Measurements from ENCODE around the gene RFPL1. TPM values are rescaled to one million over a fixed set of nuclear protein-coding genes. Genes with fewer than 3 reads are reported as not detected.
"Not testable (repeated sequence)": the region's sequence is repeated elsewhere in the genome, so short reads cannot be mapped to it uniquely, and the experiment has no call there.

The RFPL1 gene
- not detected for total RNA-seq

DNA sequence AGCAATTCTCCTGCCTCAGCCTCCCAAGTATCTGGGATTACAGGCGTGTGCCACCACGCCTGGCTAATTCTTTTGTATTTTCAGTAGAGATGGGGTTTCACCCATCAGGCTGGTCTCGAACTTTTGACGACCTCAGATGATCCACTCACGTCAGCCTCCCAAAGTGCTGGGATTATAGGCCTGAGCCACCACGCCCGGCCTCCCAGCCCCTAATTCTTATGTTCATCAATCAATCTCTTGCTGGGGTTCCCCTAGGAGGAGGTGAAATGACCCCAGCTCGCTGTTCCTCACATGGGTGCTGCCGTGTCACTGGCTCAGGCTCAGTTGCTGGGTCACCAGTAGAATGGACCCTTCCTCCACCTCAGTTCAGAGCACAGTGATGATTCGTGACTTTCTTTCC lies at the start of gene RFPL1:
Gene RFPL1, plus strand, starts transcription at position 301 of the 400 bp plus-strand sequence.
- H3K27me3 Mint-ChIP-seq (ENCODE audit: low read depth), result peaks cover 25% of the 10 kb centered on the region
- ATAC-seq; H3K4me3 Mint-ChIP-seq; DNase-seq; H3K4me1 Mint-ChIP-seq (ENCODE audit: low read depth); H3K9me3 Mint-ChIP-seq; H3K36me3 Mint-ChIP-seq (ENCODE audit: insufficient read depth): not testable (repeated sequence)

GRCh38 chr22:29388759-29389090 lies 49.7 kb upstream of the RFPL1 start:
- H3K27me3 Mint-ChIP-seq (ENCODE audit: low read depth), result no peaks in the 10 kb centered on the region
- H3K4me1 Mint-ChIP-seq (ENCODE audit: low read depth), result peaks cover 43% of the 10 kb centered on the region
- no peak for DNase-seq
- no peaks in the 10 kb centered on the region for H3K9me3 Mint-ChIP-seq
- peak; percentile 7 to 13 for ATAC-seq
- peak overlapping the region; percentile 92 for H3K4me3 Mint-ChIP-seq
- peaks cover 5% of the 10 kb centered on the region for H3K36me3 Mint-ChIP-seq (ENCODE audit: insufficient read depth)

DNA sequence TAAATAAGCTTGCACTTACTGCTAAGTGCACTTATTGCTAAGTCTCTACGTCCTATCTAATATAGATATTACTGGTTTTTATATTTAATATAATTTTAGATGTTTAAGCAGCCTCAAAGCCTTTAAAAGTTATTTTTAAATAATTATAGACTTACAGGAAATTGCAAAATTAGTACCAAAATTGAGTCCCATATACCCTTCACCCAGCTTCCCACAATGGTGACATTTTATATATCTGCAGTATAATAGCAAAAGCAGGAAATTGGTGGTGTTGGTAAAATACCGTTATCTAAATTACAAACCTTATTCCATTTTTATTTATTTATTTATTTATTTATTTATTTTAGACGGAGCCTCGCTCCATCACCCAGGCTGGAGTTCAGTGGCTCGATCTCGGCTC lies 48.1 kb upstream of the RFPL1 start:
- H3K27me3 Mint-ChIP-seq (ENCODE audit: low read depth), result no peaks in the 10 kb centered on the region
- no peak overlapping the region for H3K4me3 Mint-ChIP-seq
- peaks cover 2% of the 10 kb centered on the region for H3K36me3 Mint-ChIP-seq (ENCODE audit: insufficient read depth)
- DNase-seq (no peak), ATAC-seq (no peak)
- no peaks in the 10 kb centered on the region for H3K9me3 Mint-ChIP-seq
- H3K4me1 Mint-ChIP-seq (ENCODE audit: low read depth), result peaks cover 34% of the 10 kb centered on the region

GRCh38 chr22:29391546-29391945 lies 46.8 kb upstream of the RFPL1 start:
- DNase-seq (no peak), ATAC-seq (no peak)
- Mint-ChIP-seq H3K9me3 (no peaks in the 10 kb centered on the region), H3K4me3 (no peak overlapping the region), H3K27me3 (ENCODE audit: low read depth) (no peaks in the 10 kb centered on the region), H3K36me3 (ENCODE audit: insufficient read depth) (no peaks in the 10 kb centered on the region), H3K4me1 (ENCODE audit: low read depth) (peaks cover 22% of the 10 kb centered on the region)

DNA sequence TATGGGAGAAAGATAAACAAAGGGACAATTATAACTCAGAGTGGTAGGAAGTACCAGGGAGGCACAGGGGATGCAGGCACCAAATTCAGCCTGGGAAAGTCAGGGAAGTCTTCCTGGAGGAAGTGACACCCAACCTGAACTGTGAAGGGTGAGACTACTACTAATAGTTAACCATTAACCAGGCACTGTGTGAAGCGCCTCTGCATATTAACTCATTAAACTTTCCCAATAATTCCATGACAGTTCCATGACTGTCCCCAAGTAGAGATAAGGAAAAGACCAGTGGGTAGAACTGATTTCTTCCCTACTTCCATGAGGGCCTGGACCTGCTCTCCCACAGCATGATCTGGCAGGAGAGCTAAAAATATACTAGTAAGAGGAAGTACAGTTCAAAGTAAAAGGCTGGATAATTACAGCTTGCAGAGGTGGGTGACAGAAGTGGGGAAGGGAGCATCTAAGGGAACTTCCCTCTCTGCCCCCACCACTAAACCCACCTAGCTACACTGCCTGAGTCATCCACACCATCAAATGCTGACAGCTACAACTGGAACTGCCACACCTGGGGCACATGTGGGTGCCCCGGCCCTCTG lies 45.3 kb upstream of the RFPL1 start:
- H3K9me3 Mint-ChIP-seq, result no peaks in the 10 kb centered on the region
- DNase-seq, result no peak
- no peak for ATAC-seq
- H3K27me3 Mint-ChIP-seq (ENCODE audit: low read depth), result no peaks in the 10 kb centered on the region
- peaks cover 12% of the 10 kb centered on the region for H3K4me1 Mint-ChIP-seq (ENCODE audit: low read depth)
- H3K36me3 Mint-ChIP-seq (ENCODE audit: insufficient read depth), result no peaks in the 10 kb centered on the region
- H3K4me3 Mint-ChIP-seq, result no peak overlapping the region

DNA sequence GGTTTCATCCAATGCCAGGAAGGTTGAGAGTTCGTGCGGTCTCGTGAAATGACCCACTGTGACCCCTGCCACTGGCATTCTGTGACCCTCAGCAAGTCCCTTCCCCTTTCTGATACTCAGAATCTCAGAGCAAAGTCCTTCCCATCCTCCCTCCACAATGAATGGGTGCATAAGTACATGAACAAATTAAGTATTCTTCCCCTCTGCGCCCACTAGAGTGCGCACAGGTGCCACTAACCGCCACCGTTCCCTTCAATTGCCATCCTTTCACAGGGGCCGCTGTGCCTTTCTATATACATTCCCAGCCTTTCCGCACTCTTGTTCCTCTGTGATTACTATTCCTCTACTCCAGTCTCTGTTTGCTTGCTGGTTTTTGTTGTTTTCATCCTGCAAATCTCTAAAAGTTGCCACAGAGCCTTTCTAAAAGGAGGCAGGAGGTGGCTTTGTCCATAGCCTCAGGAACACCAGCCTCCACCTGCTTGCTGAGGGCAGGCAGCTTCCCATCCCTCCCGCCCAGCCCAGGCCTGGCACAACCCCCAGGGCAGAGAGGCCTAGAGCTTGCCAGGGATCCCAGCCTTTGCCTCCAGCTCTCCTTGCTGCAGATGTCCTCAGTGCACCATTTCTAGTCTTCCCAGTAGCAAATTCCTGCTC lies 43.3 kb upstream of the RFPL1 start:
- Mint-ChIP-seq H3K27me3 (ENCODE audit: low read depth) (no peaks in the 10 kb centered on the region), H3K4me3 (no peak overlapping the region), H3K4me1 (ENCODE audit: low read depth) (peaks cover 4% of the 10 kb centered on the region), H3K36me3 (ENCODE audit: insufficient read depth) (no peaks in the 10 kb centered on the region), H3K9me3 (no peaks in the 10 kb centered on the region)
- peak; percentile 91 to 97 for ATAC-seq
- DNase-seq, result peak; percentile 57

DNA sequence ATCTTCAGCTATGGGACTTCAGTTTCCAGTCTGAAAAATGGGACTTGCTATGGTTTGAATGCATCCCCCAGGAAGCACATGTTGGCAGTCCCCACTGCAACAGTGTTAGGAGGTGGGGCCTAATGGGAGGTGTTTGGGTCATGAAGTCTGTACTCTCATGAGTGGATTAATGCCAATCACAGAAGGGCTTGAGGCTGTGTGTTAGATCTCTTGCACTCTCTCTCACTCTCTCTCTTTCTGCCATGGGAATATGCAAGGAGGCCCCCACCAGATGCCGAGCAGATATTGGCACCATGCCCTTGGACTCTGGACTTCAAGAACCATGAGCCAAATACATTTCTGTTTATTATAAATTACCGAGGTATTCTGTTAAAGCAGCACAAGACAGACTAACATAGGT lies 42.3 kb upstream of the RFPL1 start:
- Mint-ChIP-seq H3K4me3 (no peak overlapping the region), H3K27me3 (ENCODE audit: low read depth) (peaks cover 7% of the 10 kb centered on the region), H3K4me1 (ENCODE audit: low read depth) (peaks cover 4% of the 10 kb centered on the region), H3K9me3 (no peaks in the 10 kb centered on the region), H3K36me3 (ENCODE audit: insufficient read depth) (no peaks in the 10 kb centered on the region)
- ATAC-seq (no peak), DNase-seq (no peak)

- Mint-ChIP-seq H3K4me1 (ENCODE audit: low read depth) (peaks cover 4% of the 10 kb centered on the region), H3K4me3 (no peak overlapping the region), H3K36me3 (ENCODE audit: insufficient read depth) (no peaks in the 10 kb centered on the region), H3K27me3 (ENCODE audit: low read depth) (peaks cover 15% of the 10 kb centered on the region), H3K9me3 (no peaks in the 10 kb centered on the region)
- no peak for ATAC-seq
- DNase-seq, result no peak
Observed at GRCh38 chr22:29397791-29398190, 40.6 kb upstream of the RFPL1 start.

DNA sequence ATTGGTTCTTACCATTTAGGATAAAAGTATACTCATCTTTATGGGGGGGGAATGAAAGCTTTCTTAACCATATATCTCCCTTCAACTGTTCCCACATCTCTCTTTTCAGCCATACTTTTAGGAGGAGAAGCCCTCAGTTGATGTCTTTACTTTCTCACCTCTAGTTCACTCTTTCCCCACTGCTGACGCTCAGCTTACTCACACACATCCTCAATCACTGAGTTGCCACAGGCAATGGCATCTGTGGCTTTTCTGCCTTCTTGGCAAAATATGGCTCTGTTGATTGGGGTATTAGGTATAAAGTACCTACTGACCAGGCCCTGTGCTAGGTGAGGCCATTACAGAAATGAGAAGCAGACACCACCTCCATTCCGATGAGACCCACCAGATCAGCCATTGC lies 37.8 kb upstream of the RFPL1 start:
- no peak overlapping the region for H3K4me3 Mint-ChIP-seq
- DNase-seq (no peak), ATAC-seq (no peak)
- no peaks in the 10 kb centered on the region for H3K4me1 Mint-ChIP-seq (ENCODE audit: low read depth)
- no peaks in the 10 kb centered on the region for H3K36me3 Mint-ChIP-seq (ENCODE audit: insufficient read depth)
- no peaks in the 10 kb centered on the region for H3K9me3 Mint-ChIP-seq
- peaks cover 15% of the 10 kb centered on the region for H3K27me3 Mint-ChIP-seq (ENCODE audit: low read depth)

DNA sequence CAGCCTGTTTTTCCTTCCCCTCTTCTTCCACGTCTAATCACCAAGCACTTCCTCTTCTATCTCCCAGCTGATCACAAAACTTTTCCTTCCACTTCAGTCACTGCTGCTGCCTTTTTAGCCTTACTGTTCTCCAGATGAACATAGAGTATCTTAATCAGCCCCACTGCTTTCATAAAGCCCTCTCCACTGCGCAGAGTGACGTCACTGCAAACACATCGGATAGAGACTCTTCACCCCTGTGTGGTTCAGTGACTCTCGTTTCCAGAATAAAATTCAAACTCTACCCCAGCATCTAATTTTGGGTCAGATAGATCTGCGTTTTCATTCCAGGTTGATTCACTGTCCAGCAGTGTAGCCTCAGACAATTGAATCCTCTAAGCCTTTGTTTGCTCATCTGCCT lies 36.8 kb upstream of the RFPL1 start:
- H3K36me3 Mint-ChIP-seq (ENCODE audit: insufficient read depth); H3K9me3 Mint-ChIP-seq; DNase-seq; H3K4me3 Mint-ChIP-seq; H3K4me1 Mint-ChIP-seq (ENCODE audit: low read depth); ATAC-seq: not testable (repeated sequence)
- H3K27me3 Mint-ChIP-seq (ENCODE audit: low read depth), result peaks cover 15% of the 10 kb centered on the region

- ATAC-seq, result no peak
- no peaks in the 10 kb centered on the region for H3K27me3 Mint-ChIP-seq (ENCODE audit: low read depth)
- no peaks in the 10 kb centered on the region for H3K36me3 Mint-ChIP-seq (ENCODE audit: insufficient read depth)
- no peaks in the 10 kb centered on the region for H3K9me3 Mint-ChIP-seq
- H3K4me3 Mint-ChIP-seq, result no peak overlapping the region
- DNase-seq, result no peak
- H3K4me1 Mint-ChIP-seq (ENCODE audit: low read depth), result peaks cover 3% of the 10 kb centered on the region
Observed at GRCh38 chr22:29408940-29409339, 29.4 kb upstream of the RFPL1 start.

DNA sequence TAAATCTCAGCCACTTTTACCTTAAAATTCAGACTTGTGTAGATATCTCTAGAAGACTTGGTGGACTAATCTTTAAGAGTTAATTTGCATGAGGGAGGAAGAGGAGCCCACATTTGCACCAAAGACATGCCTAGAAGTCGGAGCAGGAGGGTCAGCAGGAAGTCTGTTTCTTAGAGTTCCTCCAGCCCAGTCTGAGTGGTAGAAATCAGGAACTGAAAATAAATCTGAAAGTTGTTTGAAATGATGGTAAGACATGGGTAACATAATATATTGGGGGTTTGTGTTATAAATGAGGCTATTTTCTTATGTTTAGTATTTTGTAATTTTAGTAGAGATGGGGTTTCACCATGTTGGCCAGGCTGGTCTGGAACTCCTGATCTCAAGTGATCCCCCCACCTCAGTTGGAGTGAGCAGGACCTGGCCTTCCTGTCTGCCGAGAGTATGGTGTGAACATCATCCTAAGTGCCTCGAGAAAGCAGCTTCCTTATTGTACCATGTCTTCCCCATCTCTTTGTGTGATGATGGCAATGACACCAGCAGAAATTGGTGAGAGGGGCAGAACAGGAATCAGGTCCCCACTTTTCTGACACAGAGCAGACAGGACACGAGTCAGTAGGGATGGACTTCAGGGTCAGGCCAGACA lies 26.7 kb upstream of the RFPL1 start:
- H3K4me1 Mint-ChIP-seq (ENCODE audit: low read depth), result peaks cover 23% of the 10 kb centered on the region
- ATAC-seq; DNase-seq; H3K27me3 Mint-ChIP-seq (ENCODE audit: low read depth); H3K4me3 Mint-ChIP-seq; H3K9me3 Mint-ChIP-seq; H3K36me3 Mint-ChIP-seq (ENCODE audit: insufficient read depth): not testable (repeated sequence)

- not testable (repeated sequence) for H3K36me3 Mint-ChIP-seq (ENCODE audit: insufficient read depth); H3K9me3 Mint-ChIP-seq; H3K4me3 Mint-ChIP-seq; H3K27me3 Mint-ChIP-seq (ENCODE audit: low read depth)
- H3K4me1 Mint-ChIP-seq (ENCODE audit: low read depth), result peaks cover 23% of the 10 kb centered on the region
- ATAC-seq (peak; percentile 31 to 45), DNase-seq (peak; percentile 8)
Observed at GRCh38 chr22:29412772-29413171, 25.6 kb upstream of the RFPL1 start.

GRCh38 chr22:29414951-29415591 lies 23.3 kb upstream of the RFPL1 start:
- H3K27me3 Mint-ChIP-seq (ENCODE audit: low read depth); H3K36me3 Mint-ChIP-seq (ENCODE audit: insufficient read depth); H3K9me3 Mint-ChIP-seq: not testable (repeated sequence)
- DNase-seq, result peak; percentile 52
- peak; percentile 91 for ATAC-seq
- peak overlapping the region; percentile 84 for H3K4me3 Mint-ChIP-seq
- peaks cover 23% of the 10 kb centered on the region for H3K4me1 Mint-ChIP-seq (ENCODE audit: low read depth)

DNA sequence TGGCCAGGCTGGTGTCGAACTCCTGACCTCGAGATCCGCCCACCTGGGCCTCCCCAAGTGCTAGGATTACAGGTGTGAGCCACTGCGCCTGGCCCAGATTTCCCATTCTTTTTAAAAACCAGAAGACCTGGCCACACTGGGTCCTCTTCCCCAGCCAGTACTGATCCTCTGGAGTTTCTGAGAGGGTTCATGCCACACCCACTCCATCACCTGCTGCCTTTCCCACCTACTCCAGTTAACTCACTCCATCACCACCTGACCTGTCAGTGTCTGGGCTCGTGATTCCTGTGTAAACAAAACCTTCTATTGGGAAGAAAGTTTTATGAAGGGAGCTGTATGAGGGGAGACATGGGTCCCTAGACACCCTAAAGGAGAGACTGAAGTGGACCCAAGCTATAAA lies 19.7 kb upstream of the RFPL1 start:
- ATAC-seq; H3K36me3 Mint-ChIP-seq (ENCODE audit: insufficient read depth); H3K4me3 Mint-ChIP-seq; DNase-seq; H3K9me3 Mint-ChIP-seq; H3K27me3 Mint-ChIP-seq (ENCODE audit: low read depth): not testable (repeated sequence)
- peaks cover 20% of the 10 kb centered on the region for H3K4me1 Mint-ChIP-seq (ENCODE audit: low read depth)
